SK-N-SH (cell line): ENCODE measurements around the gene TP53I13. TPM values are rescaled to one million over a fixed set of nuclear protein-coding genes. Genes with fewer than 3 reads are reported as not detected.

Experiments
- CTCF ChIA-PET: fragments of 300-600, 350-600 bp; formaldehyde crosslinking; extraction: SDS; loops from one replicate; lab custom pipeline; 2021; lab: Yijun Ruan, JAX
- POLR2A ChIA-PET: fragments of 350-600 bp; sonication (Branson Sonifier 250); formaldehyde crosslinking; extraction: SDS; loops from one replicate; lab custom pipeline; 2020; ENCODE audit warnings: antibody characterized with exemption, inconsistent platforms; lab: Yijun Ruan, JAX
- DNase-seq: peaks from one replicate; pipeline ENCODE4 v3.0.0; 2012
- H2AFZ ChIP-seq: fragments of 200-600 bp; sonication (generic); 2 replicates; pipeline ENCODE4 v1.8.1; 2016; ENCODE audit warnings: antibody characterized with exemption, mild to moderate bottlenecking, low read depth
- H3F3A ChIP-seq: fragments of 200-600 bp; sonication (generic); replicated peaks from 2 replicates; pipeline ENCODE3; 2016; ENCODE audit warnings: antibody characterized with exemption, mild to moderate bottlenecking; ENCODE audit not compliant: insufficient read depth
- H3K27ac ChIP-seq, 2 experiments: fragments of 200-500 bp in 1 of 2; fragments of 200-600 bp in 1 of 2; sonication (Bioruptor generic) in 1 of 2; sonication (generic), shearing (Covaris generic) in 1 of 2; 2 replicates each; pipeline versions ENCODE4 v1.5.1 to v1.6.1; 2014 to 2016; ENCODE audit warnings: low read depth in 2 of 2, inconsistent platforms in 1 of 2, low read length in 1 of 2, mild to moderate bottlenecking in 1 of 2, mixed read lengths in 1 of 2
- H3K27me3 ChIP-seq: fragments of 200-600 bp; sonication (generic), shearing (Covaris generic); 2 replicates; pipeline ENCODE4 v1.6.1; 2016; ENCODE audit warnings: mixed run types; ENCODE audit not compliant: insufficient read depth
- H3K36me3 ChIP-seq, 2 experiments: fragments of 200-500 bp in 1 of 2; fragments of 200-600 bp in 1 of 2; sonication (Bioruptor generic) in 1 of 2; sonication (generic) in 1 of 2; replicated peaks in 1 of 2; 2 replicates each; pipeline versions ENCODE3 to v1.5.1; 2014 to 2016; ENCODE audit warnings: low read length in 1 of 2, mild to moderate bottlenecking in 1 of 2; ENCODE audit not compliant: insufficient read depth in 2 of 2, control insufficient read depth in 1 of 2
- H3K4me1 ChIP-seq, 2 experiments: fragments of 200-500 bp in 1 of 2; fragments of 200-600 bp in 1 of 2; sonication (Bioruptor generic) in 1 of 2; sonication (generic), shearing (Covaris generic) in 1 of 2; 2 replicates each; pipeline versions ENCODE4 v1.5.1 to v1.6.1; 2014 to 2016; ENCODE audit warnings: low read depth in 1 of 2, low read length in 1 of 2, mixed run types in 1 of 2; ENCODE audit not compliant: insufficient read depth in 2 of 2, control insufficient read depth in 1 of 2
- H3K4me2 ChIP-seq: fragments of 200-600 bp; sonication (generic), shearing (Covaris generic); 2 replicates; pipeline ENCODE4 v1.6.1; 2017; ENCODE audit warnings: mixed run types
- H3K4me3 ChIP-seq, 2 experiments: fragments of 200-500 bp in 1 of 2; fragments of 200-600 bp in 1 of 2; sonication (Bioruptor generic) in 1 of 2; sonication (generic), shearing (Covaris generic) in 1 of 2; 2 replicates each; pipeline versions ENCODE4 v1.5.1 to v1.8.1; 2014 to 2016; ENCODE audit warnings: low read depth in 2 of 2, inconsistent platforms in 1 of 2, low read length in 1 of 2, mild to moderate bottlenecking in 1 of 2, mixed read lengths in 1 of 2, moderate library complexity in 1 of 2
- H3K79me2 ChIP-seq: fragments of 200-600 bp; sonication (generic); 2 replicates; pipeline ENCODE4 v1.8.1; 2017; ENCODE audit warnings: mild to moderate bottlenecking; ENCODE audit not compliant: insufficient read depth
- H3K9ac ChIP-seq: fragments of 200-600 bp; sonication (generic); 2 replicates; pipeline ENCODE4 v1.6.1; 2017; ENCODE audit warnings: mixed run types
- H3K9me2 ChIP-seq: fragments of 200-600 bp; sonication (generic); 2 replicates; pipeline ENCODE4 v1.6.1; 2017; ENCODE audit warnings: mixed run types
- H3K9me3 ChIP-seq: fragments of 200-600 bp; sonication (generic); 2 replicates; pipeline ENCODE4 v1.6.1; 2017; ENCODE audit warnings: mixed run types, mild to moderate bottlenecking, moderate library complexity
- H4K20me1 ChIP-seq: fragments of 200-600 bp; sonication (generic); 2 replicates; pipeline ENCODE4 v1.6.1; 2017; ENCODE audit warnings: mild to moderate bottlenecking, mixed run types; ENCODE audit not compliant: insufficient read depth
- CHD2 ChIP-seq: fragments of 150-350 bp; IDR thresholded peaks from 2 replicates; pipeline ENCODE4 v1.6.1; 2018; ENCODE audit warnings: low read length; ENCODE audit not compliant: partially characterized antibody
- ELF1 ChIP-seq: IDR thresholded peaks from 2 replicates; pipeline ENCODE4 v1.4.0; 2012
- EP300 ChIP-seq, 2 experiments: IDR thresholded peaks; 2 replicates each; pipeline versions ENCODE4 v1.4.0 to v1.6.1; 2012; ENCODE audit warnings: borderline replicate concordance in 1 of 2, low read depth in 1 of 2, low read length in 1 of 2
- FOXJ3 ChIP-seq: sonication (generic); formaldehyde crosslinking; IDR thresholded peaks from 2 replicates; pipeline ENCODE4 v1.5.1; 2020; ENCODE audit warnings: mild to moderate bottlenecking, missing genetic modification reagents
- FOXM1 ChIP-seq: IDR thresholded peaks from 2 replicates; pipeline ENCODE4 v1.4.0; 2012; ENCODE audit warnings: low read depth, mild to moderate bottlenecking
- GABPA ChIP-seq: IDR thresholded peaks from 2 replicates; pipeline ENCODE4 v1.4.0; 2012; ENCODE audit warnings: low read depth, mild to moderate bottlenecking
- GATA2 ChIP-seq: sonication (generic); formaldehyde crosslinking; IDR thresholded peaks from 2 replicates; pipeline ENCODE4 v1.5.0; 2020; ENCODE audit warnings: mild to moderate bottlenecking, missing genetic modification reagents
- JUND ChIP-seq: IDR thresholded peaks from 2 replicates; pipeline ENCODE4 v1.4.0; 2012
- MAX ChIP-seq: IDR thresholded peaks from 2 replicates; pipeline ENCODE4 v1.4.0; 2012; ENCODE audit warnings: low read depth
- MXI1 ChIP-seq: IDR thresholded peaks from 2 replicates; pipeline ENCODE4 v1.6.1; 2012; ENCODE audit warnings: mild to moderate bottlenecking, low read depth, low read length, improper control_type of control experiment
- RAD21 ChIP-seq: IDR thresholded peaks from 2 replicates; pipeline ENCODE4 v1.6.1; 2012; ENCODE audit warnings: mild to moderate bottlenecking, low read length
- SMC3 ChIP-seq: IDR thresholded peaks from 2 replicates; pipeline ENCODE4 v1.6.1; 2012; ENCODE audit warnings: low read depth, low read length, improper control_type of control experiment
- TCF12 ChIP-seq: IDR thresholded peaks from 2 replicates; pipeline ENCODE4 v1.4.0; 2012
- TEAD4 ChIP-seq: IDR thresholded peaks from 2 replicates; pipeline ENCODE4 v1.4.0; 2012; ENCODE audit warnings: mild to moderate bottlenecking, borderline replicate concordance; ENCODE audit not compliant: insufficient read depth
- USF1 ChIP-seq: IDR thresholded peaks from 2 replicates; pipeline ENCODE4 v1.4.0; 2012; ENCODE audit warnings: low read depth, borderline replicate concordance
- WGBS: methylation state at CpG from one replicate; pipeline ENCODE4 v1.1.6; 2017; ENCODE audit warnings: low lambda C conversion rate; 5-methylcytosine and 5-hydroxymethylcytosine counted together
- polyA plus RNA-seq, 3 experiments: library from polyadenylated mRNA; depleted of rRNA; stranded (reverse); fragments of >200 nt; gene quantifications; 2 replicates each; pipeline ENCODE4 v1.2.3, GENCODE V29; 2012
- TF ChIP-seq, protein P1 (sequence below): fragments of 150-350 bp; IDR thresholded peaks from 2 replicates; pipeline ENCODE4 v1.6.1; 2016; ENCODE audit warnings: mild to moderate bottlenecking, low read depth, low read length
- TF ChIP-seq, protein P2 (sequence below): IDR thresholded peaks from 2 replicates; pipeline ENCODE4; 2012
- TF ChIP-seq, protein P3 (sequence below): IDR thresholded peaks from 2 replicates; pipeline ENCODE4 v1.4.0; 2012; ENCODE audit warnings: low read depth, borderline replicate concordance

Gene TP53I13
- polyA plus RNA-seq, 1 of the 3 experiments (the other 2 are of a cell fraction), result 39.2 TPM

DNA sequence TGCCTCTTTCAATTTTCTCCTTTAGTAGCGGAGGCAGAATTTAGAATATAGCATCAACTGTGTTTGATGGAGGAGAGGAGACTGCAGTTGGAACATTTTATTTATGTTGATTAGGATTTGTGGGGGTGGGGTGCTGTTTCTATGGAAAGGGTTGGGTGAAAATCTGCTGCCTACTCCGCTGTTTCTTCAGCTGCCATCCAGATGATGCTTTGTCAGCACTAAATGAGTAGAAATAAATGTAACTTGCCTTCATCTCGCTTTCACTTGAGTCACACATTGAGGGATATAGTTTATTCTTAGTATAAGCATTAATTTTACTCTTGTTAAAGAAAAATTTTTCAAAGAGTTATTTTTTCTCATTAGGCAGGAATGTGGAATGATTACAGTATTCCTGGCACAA lies 43.8 kb upstream of the TP53I13 start (continued):
- no peak for TF ChIP-seq USF1
- no peak for TF ChIP-seq FOXM1

DNA sequence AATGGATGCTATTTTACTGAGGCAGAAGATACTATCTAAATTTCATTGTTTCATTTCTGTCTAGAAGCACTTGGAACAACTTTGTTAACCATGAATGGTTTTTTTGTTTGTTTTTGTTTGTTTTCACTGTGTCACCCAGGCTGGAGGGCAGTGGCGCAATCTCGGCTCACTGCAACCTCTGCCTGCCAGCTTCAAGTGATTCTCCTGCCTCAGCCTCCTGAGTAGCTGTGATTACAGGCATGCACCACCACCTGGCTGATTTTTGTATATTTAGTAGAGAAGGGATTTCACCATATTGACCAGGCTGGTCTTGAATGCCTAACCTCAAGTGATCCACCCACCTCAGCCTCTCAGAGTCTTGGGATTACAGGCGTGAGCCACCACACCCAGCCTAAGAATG lies 42.2 kb upstream of the TP53I13 start:
- TF ChIP-seq EP300 (IDR thresholded peaks at IDR 0.05; ENCODE audit: borderline replicate concordance in 1 of 2, low read depth in 1 of 2, low read length in 1 of 2), result no peak
- no peak for TF ChIP-seq GATA2 (CRISPR knock-in tag)
- TF ChIP-seq, protein P1, sequence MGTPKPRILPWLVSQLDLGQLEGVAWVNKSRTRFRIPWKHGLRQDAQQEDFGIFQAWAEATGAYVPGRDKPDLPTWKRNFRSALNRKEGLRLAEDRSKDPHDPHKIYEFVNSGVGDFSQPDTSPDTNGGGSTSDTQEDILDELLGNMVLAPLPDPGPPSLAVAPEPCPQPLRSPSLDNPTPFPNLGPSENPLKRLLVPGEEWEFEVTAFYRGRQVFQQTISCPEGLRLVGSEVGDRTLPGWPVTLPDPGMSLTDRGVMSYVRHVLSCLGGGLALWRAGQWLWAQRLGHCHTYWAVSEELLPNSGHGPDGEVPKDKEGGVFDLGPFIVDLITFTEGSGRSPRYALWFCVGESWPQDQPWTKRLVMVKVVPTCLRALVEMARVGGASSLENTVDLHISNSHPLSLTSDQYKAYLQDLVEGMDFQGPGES, result no peak
- no peak for TF ChIP-seq TCF12
- TF ChIP-seq CHD2, result no peak
- no peak for TF ChIP-seq USF1
- no peak for TF ChIP-seq JUND
- TF ChIP-seq GABPA, result no peak
- TF ChIP-seq, protein P2, sequence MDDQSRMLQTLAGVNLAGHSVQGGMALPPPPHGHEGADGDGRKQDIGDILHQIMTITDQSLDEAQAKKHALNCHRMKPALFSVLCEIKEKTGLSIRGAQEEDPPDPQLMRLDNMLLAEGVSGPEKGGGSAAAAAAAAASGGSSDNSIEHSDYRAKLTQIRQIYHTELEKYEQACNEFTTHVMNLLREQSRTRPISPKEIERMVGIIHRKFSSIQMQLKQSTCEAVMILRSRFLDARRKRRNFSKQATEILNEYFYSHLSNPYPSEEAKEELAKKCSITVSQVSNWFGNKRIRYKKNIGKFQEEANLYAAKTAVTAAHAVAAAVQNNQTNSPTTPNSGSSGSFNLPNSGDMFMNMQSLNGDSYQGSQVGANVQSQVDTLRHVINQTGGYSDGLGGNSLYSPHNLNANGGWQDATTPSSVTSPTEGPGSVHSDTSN, result no peak
- TF ChIP-seq ELF1, result no peak
- TF ChIP-seq, protein P3, sequence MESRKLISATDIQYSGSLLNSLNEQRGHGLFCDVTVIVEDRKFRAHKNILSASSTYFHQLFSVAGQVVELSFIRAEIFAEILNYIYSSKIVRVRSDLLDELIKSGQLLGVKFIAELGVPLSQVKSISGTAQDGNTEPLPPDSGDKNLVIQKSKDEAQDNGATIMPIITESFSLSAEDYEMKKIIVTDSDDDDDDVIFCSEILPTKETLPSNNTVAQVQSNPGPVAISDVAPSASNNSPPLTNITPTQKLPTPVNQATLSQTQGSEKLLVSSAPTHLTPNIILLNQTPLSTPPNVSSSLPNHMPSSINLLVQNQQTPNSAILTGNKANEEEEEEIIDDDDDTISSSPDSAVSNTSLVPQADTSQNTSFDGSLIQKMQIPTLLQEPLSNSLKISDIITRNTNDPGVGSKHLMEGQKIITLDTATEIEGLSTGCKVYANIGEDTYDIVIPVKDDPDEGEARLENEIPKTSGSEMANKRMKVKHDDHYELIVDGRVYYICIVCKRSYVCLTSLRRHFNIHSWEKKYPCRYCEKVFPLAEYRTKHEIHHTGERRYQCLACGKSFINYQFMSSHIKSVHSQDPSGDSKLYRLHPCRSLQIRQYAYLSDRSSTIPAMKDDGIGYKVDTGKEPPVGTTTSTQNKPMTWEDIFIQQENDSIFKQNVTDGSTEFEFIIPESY, result no peak
- no peak for TF ChIP-seq SMC3
- TF ChIP-seq MAX, result no peak
- no peak for TF ChIP-seq FOXM1
- TF ChIP-seq FOXJ3 (CRISPR knock-in tag), result no peak
- TF ChIP-seq MXI1, result no peak
- no peak for TF ChIP-seq TEAD4
- no peak for TF ChIP-seq RAD21
- WGBS, result 93% methylated on average over 3 of the region's 3 CpGs
- no peak for DNase-seq
- Histone ChIP-seq H3F3A (peaks cover 15% of the 10 kb centered on the region), H3K9ac (no peak overlapping the region), H3K4me1 (no peaks in the 10 kb centered on the region), H3K79me2 (peaks cover 7% of the 10 kb centered on the region), H3K9me3 (no peaks in the 10 kb centered on the region), H4K20me1 (no peaks in the 10 kb centered on the region), H3K27me3 (no peaks in the 10 kb centered on the region), H3K36me3 (peaks cover 18 to 45% of the 10 kb centered on the region in 2 experiments), H2AFZ (no peak overlapping the region), H3K9me2 (no peaks in the 10 kb centered on the region), H3K4me2 (no peak overlapping the region), H3K4me3 (no peak overlapping the region), H3K27ac (no peak overlapping the region)
- CTCF ChIA-PET, result interaction anchor here (1.7 to 2.6 kb wide), 3 partner anchors 10 to 157 kb away, joined by 4 to 16 read pairs (median 6); no protein-coding TSS in a partner anchor
- POLR2A ChIA-PET, result no interaction called here
